GM23338 (cell line): ENCODE results near the gene KCNJ18.
"Not testable (repeated sequence)": the region's sequence is repeated elsewhere in the genome, so short reads cannot be mapped to it uniquely, and the experiment has no call there.

ENCODE experiments used
- CREB1 ChIP-seq: fragments of 250-450 bp; sonication (Bioruptor Pico); IDR thresholded peaks from 2 replicates; pipeline ENCODE4 v1.5.0; 2020; ENCODE audit warnings: low read depth, mild to moderate bottlenecking, moderate library complexity
- EZH2 ChIP-seq: fragments of 200-600 bp; sonication (generic); IDR thresholded peaks from one replicate; pipeline ENCODE4 v1.8.0; 2017; ENCODE audit warnings: antibody characterized with exemption, mild to moderate bottlenecking, low read depth; ENCODE audit not compliant: unreplicated experiment
- EZH2phosphoT487 ChIP-seq: fragments of 200-600 bp; sonication (generic); IDR thresholded peaks from one replicate; pipeline ENCODE4 v1.8.1; 2018; ENCODE audit warnings: antibody characterized with exemption; ENCODE audit not compliant: unreplicated experiment
- POLR2AphosphoS5 ChIP-seq: IDR thresholded peaks from 2 replicates; pipeline ENCODE4 v1.6.1; 2016; ENCODE audit warnings: antibody characterized with exemption, low read depth
- TF ChIP-seq, protein P1 (sequence below), 2 experiments: fragments of 200-600 bp in 1 of 2; sonication (generic) in 1 of 2; conservative IDR thresholded peaks; 2 replicates each; pipeline versions ENCODE4 v1.5.1 to v1.6.1; 2016 to 2017; ENCODE audit warnings: antibody characterized with exemption in 2 of 2, low read depth in 2 of 2, mild to moderate bottlenecking in 2 of 2, moderate library complexity in 1 of 2
- TF ChIP-seq, protein P2 (sequence below): IDR thresholded peaks from one replicate; pipeline ENCODE4 v1.6.1; 2018; ENCODE audit warnings: antibody characterized with exemption; ENCODE audit not compliant: unreplicated experiment

DNA sequence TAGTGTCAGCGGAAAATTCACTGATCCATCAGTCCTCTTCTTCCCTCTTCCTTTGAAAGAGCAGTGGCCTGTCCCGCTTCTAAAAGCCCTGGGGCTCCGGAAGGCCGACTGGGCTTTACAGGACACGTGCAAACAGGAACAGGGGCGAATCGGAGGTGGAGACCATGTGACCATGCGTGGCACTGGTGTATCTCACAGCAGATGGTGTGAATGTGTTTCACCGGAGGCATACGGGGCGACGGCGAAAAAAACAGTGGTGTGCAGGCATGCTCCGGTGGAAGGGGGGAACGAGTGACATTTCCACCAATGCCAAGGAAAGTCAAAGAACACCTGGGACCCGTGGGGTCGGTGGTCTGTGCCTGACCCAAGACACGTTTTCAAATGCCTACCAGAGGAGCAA, 8.4 kb upstream of the KCNJ18 start:
- TF ChIP-seq, protein P1, sequence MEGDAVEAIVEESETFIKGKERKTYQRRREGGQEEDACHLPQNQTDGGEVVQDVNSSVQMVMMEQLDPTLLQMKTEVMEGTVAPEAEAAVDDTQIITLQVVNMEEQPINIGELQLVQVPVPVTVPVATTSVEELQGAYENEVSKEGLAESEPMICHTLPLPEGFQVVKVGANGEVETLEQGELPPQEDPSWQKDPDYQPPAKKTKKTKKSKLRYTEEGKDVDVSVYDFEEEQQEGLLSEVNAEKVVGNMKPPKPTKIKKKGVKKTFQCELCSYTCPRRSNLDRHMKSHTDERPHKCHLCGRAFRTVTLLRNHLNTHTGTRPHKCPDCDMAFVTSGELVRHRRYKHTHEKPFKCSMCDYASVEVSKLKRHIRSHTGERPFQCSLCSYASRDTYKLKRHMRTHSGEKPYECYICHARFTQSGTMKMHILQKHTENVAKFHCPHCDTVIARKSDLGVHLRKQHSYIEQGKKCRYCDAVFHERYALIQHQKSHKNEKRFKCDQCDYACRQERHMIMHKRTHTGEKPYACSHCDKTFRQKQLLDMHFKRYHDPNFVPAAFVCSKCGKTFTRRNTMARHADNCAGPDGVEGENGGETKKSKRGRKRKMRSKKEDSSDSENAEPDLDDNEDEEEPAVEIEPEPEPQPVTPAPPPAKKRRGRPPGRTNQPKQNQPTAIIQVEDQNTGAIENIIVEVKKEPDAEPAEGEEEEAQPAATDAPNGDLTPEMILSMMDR (conservative IDR thresholded peaks at IDR 0.05; ENCODE audit: low read depth in 2 of 2) = not testable (repeated sequence)
- not testable (repeated sequence) for TF ChIP-seq EZH2; POLR2AphosphoS5; EZH2phosphoT487; CREB1 (CRISPR knock-in tag)
- TF ChIP-seq, protein P2, sequence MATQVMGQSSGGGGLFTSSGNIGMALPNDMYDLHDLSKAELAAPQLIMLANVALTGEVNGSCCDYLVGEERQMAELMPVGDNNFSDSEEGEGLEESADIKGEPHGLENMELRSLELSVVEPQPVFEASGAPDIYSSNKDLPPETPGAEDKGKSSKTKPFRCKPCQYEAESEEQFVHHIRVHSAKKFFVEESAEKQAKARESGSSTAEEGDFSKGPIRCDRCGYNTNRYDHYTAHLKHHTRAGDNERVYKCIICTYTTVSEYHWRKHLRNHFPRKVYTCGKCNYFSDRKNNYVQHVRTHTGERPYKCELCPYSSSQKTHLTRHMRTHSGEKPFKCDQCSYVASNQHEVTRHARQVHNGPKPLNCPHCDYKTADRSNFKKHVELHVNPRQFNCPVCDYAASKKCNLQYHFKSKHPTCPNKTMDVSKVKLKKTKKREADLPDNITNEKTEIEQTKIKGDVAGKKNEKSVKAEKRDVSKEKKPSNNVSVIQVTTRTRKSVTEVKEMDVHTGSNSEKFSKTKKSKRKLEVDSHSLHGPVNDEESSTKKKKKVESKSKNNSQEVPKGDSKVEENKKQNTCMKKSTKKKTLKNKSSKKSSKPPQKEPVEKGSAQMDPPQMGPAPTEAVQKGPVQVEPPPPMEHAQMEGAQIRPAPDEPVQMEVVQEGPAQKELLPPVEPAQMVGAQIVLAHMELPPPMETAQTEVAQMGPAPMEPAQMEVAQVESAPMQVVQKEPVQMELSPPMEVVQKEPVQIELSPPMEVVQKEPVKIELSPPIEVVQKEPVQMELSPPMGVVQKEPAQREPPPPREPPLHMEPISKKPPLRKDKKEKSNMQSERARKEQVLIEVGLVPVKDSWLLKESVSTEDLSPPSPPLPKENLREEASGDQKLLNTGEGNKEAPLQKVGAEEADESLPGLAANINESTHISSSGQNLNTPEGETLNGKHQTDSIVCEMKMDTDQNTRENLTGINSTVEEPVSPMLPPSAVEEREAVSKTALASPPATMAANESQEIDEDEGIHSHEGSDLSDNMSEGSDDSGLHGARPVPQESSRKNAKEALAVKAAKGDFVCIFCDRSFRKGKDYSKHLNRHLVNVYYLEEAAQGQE = not testable (repeated sequence)
